HCT116 (cell line): Measurements from ENCODE around the gene RLBP1. TPM values are rescaled to one million over a fixed set of nuclear protein-coding genes. Genes with fewer than 3 reads are reported as not detected.
A peak's percentile ranks its signal among the peaks of the same experiment; 100 is the strongest.

Experiments
- ATAC-seq: fragments of 200-7000 bp; cut with Tn5 transposase; 2 replicates; pipeline ENCODE4 v1.9.1; 2020; ENCODE audit warnings: mild to moderate bottlenecking, moderate library complexity
- BruUV-seq: library from RNA; stranded (reverse); fragments of 400-500 nt; replicated peaks from 2 replicates; lab custom pipeline; 2021; lab: Mats Ljungman, UMichigan
- CTCF ChIA-PET: fragments of 300-600 bp; sonication (Branson Sonifier 250); formaldehyde crosslinking; loops from one replicate; lab custom pipeline; 2021; ENCODE audit warnings: antibody characterized with exemption; lab: Charles Lee
- POLR2A ChIA-PET: fragments of 300-600, 350-600 bp; sonication (Branson Sonifier 250); formaldehyde crosslinking; loops from one replicate; lab custom pipeline; 2021; ENCODE audit warnings: antibody characterized with exemption; lab: Charles Lee
- RAD21 ChIA-PET, 2 experiments: fragments of 300-600 bp; sonication (Branson Sonifier 250); formaldehyde crosslinking; loops; one replicate each; lab custom pipeline; 2023; ENCODE audit warnings: low total read pairs in 2 of 2; ENCODE audit not compliant: uncharacterized antibody in 2 of 2, unreplicated experiment in 2 of 2, low non-redundant PET in 1 of 2; lab: Charles Lee
- DNase-seq: peaks from one replicate; pipeline ENCODE4 v3.0.0-alpha.2; 2010; ENCODE audit warnings: low read depth, low spot score
- H2AFZ ChIP-seq: fragments of 200-600 bp; shearing (Covaris generic), sonication (generic); 2 replicates; pipeline ENCODE4 v1.6.1; 2017; ENCODE audit warnings: low read depth, mixed run types, mixed read lengths, antibody characterized with exemption, low read length; ENCODE audit not compliant: poor library complexity, severe bottlenecking
- H3K27ac ChIP-seq: 2 replicates; pipeline ENCODE4 v1.5.1; 2012; ENCODE audit warnings: low read depth, low read length
- H3K27me3 ChIP-seq: fragments of 200-600 bp; sonication (generic); 2 replicates; pipeline ENCODE4 v1.6.1; 2016; ENCODE audit warnings: mixed run types, low read length, mixed read lengths; ENCODE audit not compliant: insufficient read depth
- H3K36me3 ChIP-seq, 2 experiments: fragments of 200-500 bp in 1 of 2; fragments of 200-600 bp in 1 of 2; sonication (Bioruptor generic) in 1 of 2; sonication (generic) in 1 of 2; 2 replicates each; pipeline versions ENCODE4 v1.5.1 to v1.6.1; 2014 to 2016; ENCODE audit warnings: low read length in 2 of 2, inconsistent platforms in 1 of 2, mixed read lengths in 1 of 2, mixed run types in 1 of 2; ENCODE audit not compliant: insufficient read depth in 2 of 2, control insufficient read depth in 1 of 2
- H3K4me1 ChIP-seq, 2 experiments: fragments of 200-600 bp in 1 of 2; sonication (generic) in 1 of 2; 2 replicates each; pipeline versions ENCODE4 v1.5.1 to v1.6.1; 2012 to 2017; ENCODE audit warnings: low read length in 2 of 2, inconsistent platforms in 1 of 2, mild to moderate bottlenecking in 1 of 2, mixed read lengths in 1 of 2, mixed run types in 1 of 2, moderate library complexity in 1 of 2; ENCODE audit not compliant: insufficient read depth in 2 of 2, control insufficient read depth in 1 of 2
- H3K4me2 ChIP-seq: fragments of 200-600 bp; sonication (generic); 2 replicates; pipeline ENCODE4 v1.6.1; 2017; ENCODE audit warnings: mixed run types, low read length, mixed read lengths
- H3K4me3 ChIP-seq, 2 experiments: fragments of 200-600 bp in 1 of 2; sonication (generic) in 1 of 2; replicated peaks in 1 of 2; 2 replicates each; pipeline ENCODE4 v1.5.1; 2011 to 2016; ENCODE audit warnings: low read length in 2 of 2, control low read depth in 1 of 2, low read depth in 1 of 2, mild to moderate bottlenecking in 1 of 2, mixed read lengths in 1 of 2, mixed run types in 1 of 2
- H3K79me2 ChIP-seq: fragments of 200-600 bp; sonication (generic); 2 replicates; pipeline ENCODE4 v1.6.1; 2017; ENCODE audit warnings: mild to moderate bottlenecking, mixed run types, low read length, moderate library complexity, mixed read lengths; ENCODE audit not compliant: insufficient read depth
- H3K9ac ChIP-seq: fragments of 200-600 bp; sonication (generic); 2 replicates; pipeline ENCODE4 v1.6.1; 2016; ENCODE audit warnings: low read length, mixed read lengths
- H3K9me2 ChIP-seq: fragments of 200-600 bp; sonication (generic), shearing (Covaris generic); 2 replicates; pipeline ENCODE4 v1.6.1; 2017; ENCODE audit warnings: mixed run types, mild to moderate bottlenecking, moderate library complexity; ENCODE audit not compliant: insufficient read depth
- H3K9me3 ChIP-seq, 2 experiments: fragments of 200-500 bp in 1 of 2; fragments of 200-600 bp in 1 of 2; sonication (Bioruptor generic) in 1 of 2; sonication (generic) in 1 of 2; 2 replicates each; pipeline ENCODE4 v1.6.1; 2014 to 2017; ENCODE audit warnings: low read length in 2 of 2, mixed read lengths in 2 of 2, inconsistent platforms in 1 of 2, low read depth in 1 of 2, mild to moderate bottlenecking in 1 of 2, mixed run types in 1 of 2, moderate library complexity in 1 of 2; ENCODE audit not compliant: control insufficient read depth in 1 of 2, insufficient read depth in 1 of 2
- H4K20me1 ChIP-seq: fragments of 200-600 bp; sonication (generic), shearing (Covaris generic); 2 replicates; pipeline ENCODE4 v1.6.1; 2017; ENCODE audit warnings: mixed run types, mild to moderate bottlenecking, moderate library complexity; ENCODE audit not compliant: insufficient read depth
- CTCF ChIP-seq, 3 experiments: fragments of 200-600 bp in 1 of 3; sonication (generic) in 1 of 3; IDR thresholded peaks in 2 of 3; conservative IDR thresholded peaks in 1 of 3; 2 replicates each; pipeline ENCODE4 v1.5.1; 2012 to 2017; ENCODE audit warnings: low read depth in 2 of 3, low read length in 2 of 3, antibody characterized with exemption in 1 of 3, borderline replicate concordance in 1 of 3, control low read depth in 1 of 3, mild to moderate bottlenecking in 1 of 3, mixed read lengths in 1 of 3, mixed run types in 1 of 3, moderate library complexity in 1 of 3; ENCODE audit not compliant: insufficient read depth in 1 of 3
- EZH2 ChIP-seq: fragments of 200-600 bp; sonication (generic); IDR thresholded peaks from 2 replicates; pipeline ENCODE4 v1.6.1; 2017; ENCODE audit warnings: antibody characterized with exemption, mixed run types
- JUND ChIP-seq: IDR thresholded peaks from 2 replicates; pipeline ENCODE4 v1.6.1; 2012
- REST ChIP-seq: IDR thresholded peaks from 2 replicates; pipeline ENCODE4 v1.6.1; 2012; ENCODE audit warnings: low read depth
- SIN3A ChIP-seq: IDR thresholded peaks from 2 replicates; pipeline ENCODE4 v1.6.1; 2012; ENCODE audit warnings: low read depth
- TCF7L2 ChIP-seq: IDR thresholded peaks from 2 replicates; pipeline ENCODE4 v1.7.0; 2011; ENCODE audit warnings: borderline replicate concordance, inconsistent platforms; ENCODE audit not compliant: insufficient read depth, insufficient read length; ENCODE audit errors: extremely low read depth
- YY1 ChIP-seq: IDR thresholded peaks from 2 replicates; pipeline ENCODE4 v1.6.1; 2011; ENCODE audit warnings: low read length, low read depth, moderate library complexity, mild to moderate bottlenecking; ENCODE audit not compliant: insufficient replicate concordance; ENCODE audit errors: extremely low read depth
- ZBTB33 ChIP-seq: IDR thresholded peaks from 2 replicates; pipeline ENCODE4 v1.6.1; 2011; ENCODE audit warnings: mild to moderate bottlenecking, low read length, moderate library complexity; ENCODE audit not compliant: insufficient replicate concordance; ENCODE audit errors: extremely low read depth
- ZNF274 ChIP-seq: fragments of 200-500 bp; sonication (Bioruptor generic); IDR thresholded peaks from 2 replicates; pipeline ENCODE4 v1.6.1; 2014; ENCODE audit warnings: mild to moderate bottlenecking, low read depth, low read length, inconsistent platforms
- intact Hi-C: fragments of 100-400 bp; cut with micrococcal nuclease; formaldehyde crosslinking; loops from 2 replicates; pipeline ENCODE4 v1.10.0; 2022
- total RNA-seq: library from RNA; stranded (reverse); gene quantifications from one replicate; pipeline ENCODE4 v1.2.1, GENCODE V29; 2021; ENCODE audit not compliant: unreplicated experiment

RLBP1 gene
- total RNA-seq, 1 experiment from 2014 or later = 0.12 TPM

GRCh38 chr15:89227425-89227824, 6.0 kb upstream of the RLBP1 start:
- Histone ChIP-seq H2AFZ (no peak overlapping the region), H3K4me2 (no peak overlapping the region), H3K36me3 (no peaks in the 10 kb centered on the region), H3K79me2 (no peaks in the 10 kb centered on the region), H3K9me2 (no peaks in the 10 kb centered on the region), H4K20me1 (no peaks in the 10 kb centered on the region), H3K27me3 (no peaks in the 10 kb centered on the region), H3K27ac (no peak overlapping the region), H3K9ac (no peak overlapping the region), H3K4me3 (no peak overlapping the region), H3K4me1 (peaks cover 0 to 8% of the 10 kb centered on the region in 2 experiments; a peak in 1 of 4 replicates), H3K9me3 (no peaks in the 10 kb centered on the region)
- ChIA-PET POLR2A (no interaction called here), CTCF (interaction anchor here (2.7 kb wide), 1 partner anchor 20 kb away, joined by 12 read pairs; no protein-coding TSS in a partner anchor), RAD21 (no interaction called here)
- no TSS peak for BruUV-seq
- TF ChIP-seq EZH2 (no peak), REST (no peak), SIN3A (no peak), TCF7L2 (no peak), ZBTB33 (no peak), JUND (no peak), YY1 (no peak), ZNF274 (no peak), CTCF (IDR thresholded peaks at IDR 0.05 in 2 of 3, conservative IDR thresholded peaks at IDR 0.05 in 1 of 3; ENCODE audit: borderline replicate concordance in 1 of 3, insufficient read depth in 1 of 3, low read depth in 2 of 3, low read length in 2 of 3) (no peak)
- ATAC-seq (peak; percentile 52), DNase-seq (no peak)
- intact Hi-C loops = no loop called here
